HepG2 (cell line): ENCODE measurements around the gene EDA2R.

Experiments
- ATF7 ChIP-seq, 2 experiments: fragments of 450-650 bp in 1 of 2; sonication (generic) in 1 of 2; formaldehyde crosslinking in 1 of 2; IDR thresholded peaks; 2 replicates each; pipeline versions ENCODE4 v1.4.0 to v1.6.1; 2016 to 2020; ENCODE audit warnings: antibody characterized with exemption in 1 of 2, mild to moderate bottlenecking in 1 of 2, missing genetic modification reagents in 1 of 2
- CBFB ChIP-seq: sonication (generic); formaldehyde crosslinking; IDR thresholded peaks from 2 replicates; pipeline ENCODE4 v1.4.0; 2020; ENCODE audit warnings: missing genetic modification reagents
- FOSL2 ChIP-seq: sonication (generic); formaldehyde crosslinking; IDR thresholded peaks from 2 replicates; pipeline ENCODE4 v1.4.0; 2020; ENCODE audit warnings: missing genetic modification reagents
- GABPA ChIP-seq, 2 experiments: IDR thresholded peaks; 2 replicates each; pipeline ENCODE4 v1.6.1; 2011 to 2016; ENCODE audit warnings: low read depth in 2 of 2, low read length in 1 of 2, missing biosample characterization in 1 of 2, missing genetic modification characterization in 1 of 2
- PHB2 ChIP-seq: fragments of 450-650 bp; IDR thresholded peaks from 2 replicates; pipeline ENCODE4 v1.6.1; 2018; ENCODE audit not compliant: partially characterized antibody
- SMARCC2 ChIP-seq: fragments of 450-650 bp; IDR thresholded peaks from 2 replicates; pipeline ENCODE4 v1.6.1; 2017; ENCODE audit warnings: antibody characterized with exemption, mild to moderate bottlenecking
- TAF1 ChIP-seq: sonication (generic); formaldehyde crosslinking; IDR thresholded peaks from 2 replicates; pipeline ENCODE4 v1.4.0; 2020; ENCODE audit warnings: missing genetic modification reagents
- USF2 ChIP-seq, 2 experiments: sonication (generic) in 1 of 2; formaldehyde crosslinking in 1 of 2; IDR thresholded peaks; 2 replicates each; pipeline versions ENCODE4 v1.5.1 to v1.6.1; 2011 to 2020; ENCODE audit warnings: borderline replicate concordance in 1 of 2, low read depth in 1 of 2, low read length in 1 of 2, mild to moderate bottlenecking in 1 of 2, missing genetic modification reagents in 1 of 2, moderate library complexity in 1 of 2
- ZFP91 ChIP-seq: sonication (generic); formaldehyde crosslinking; IDR thresholded peaks from 2 replicates; pipeline ENCODE4 v1.9.0; 2022; ENCODE audit warnings: missing genetic modification reagents, mild to moderate bottlenecking, borderline replicate concordance
- ZNF274 ChIP-seq: sonication (generic); formaldehyde crosslinking; IDR thresholded peaks from 2 replicates; pipeline ENCODE4 v1.5.1; 2020; ENCODE audit warnings: mild to moderate bottlenecking, missing genetic modification reagents
- ZNF280D ChIP-seq: sonication (generic); formaldehyde crosslinking; IDR thresholded peaks from 2 replicates; pipeline ENCODE4 v1.5.1; 2020; ENCODE audit warnings: mild to moderate bottlenecking, missing genetic modification reagents
- ZNF362 ChIP-seq: sonication (generic); formaldehyde crosslinking; IDR thresholded peaks from 2 replicates; pipeline ENCODE4 v1.4.0; 2020; ENCODE audit warnings: missing genetic modification reagents, mild to moderate bottlenecking, borderline replicate concordance
- ZNF530 ChIP-seq: sonication (generic); formaldehyde crosslinking; IDR thresholded peaks from 2 replicates; pipeline ENCODE4 v1.5.0; 2020; ENCODE audit warnings: low read depth, mild to moderate bottlenecking, missing genetic modification reagents
- ZNF644 ChIP-seq: IDR thresholded peaks from 2 replicates; pipeline ENCODE4 v1.6.1; 2016; ENCODE audit warnings: low read depth

GRCh38 chrX:66601522-66601921, 37.4 kb downstream of the EDA2R start:
- TF ChIP-seq ZNF362 (CRISPR knock-in tag) (no peak), GABPA (IDR thresholded peaks at IDR 0.05; ENCODE audit: low read depth, low read length) (no peak), GABPA (CRISPR knock-in tag; IDR thresholded peaks at IDR 0.05; ENCODE audit: low read depth) (no peak), ZNF530 (CRISPR knock-in tag) (no peak), ZNF280D (no peak), TAF1 (CRISPR knock-in tag) (no peak), PHB2 (no peak), USF2 (IDR thresholded peaks at IDR 0.05; ENCODE audit: low read depth, low read length) (no peak), USF2 (CRISPR knock-in tag; IDR thresholded peaks at IDR 0.05; ENCODE audit: borderline replicate concordance) (no peak), ZFP91 (CRISPR knock-in tag) (no peak), CBFB (CRISPR knock-in tag) (no peak), FOSL2 (CRISPR knock-in tag) (no peak), SMARCC2 (no peak), ZNF644 (no peak), ZNF274 (CRISPR knock-in tag) (no peak), ATF7 (IDR thresholded peaks at IDR 0.05) (no peak), ATF7 (CRISPR knock-in tag; IDR thresholded peaks at IDR 0.05) (no peak)
